DMS 273 (cell line): ENCODE results near the gene MRTFB.
"Not testable (repeated sequence)": the region's sequence is repeated elsewhere in the genome, so short reads cannot be mapped to it uniquely, and the experiment has no call there.

Experiments used
- DNase-seq: peaks from one replicate; lab custom pipeline; 2025; ENCODE audit not compliant: unreplicated experiment; lab: John Stamatoyannopoulos, UW

The MRTFB gene

DNA sequence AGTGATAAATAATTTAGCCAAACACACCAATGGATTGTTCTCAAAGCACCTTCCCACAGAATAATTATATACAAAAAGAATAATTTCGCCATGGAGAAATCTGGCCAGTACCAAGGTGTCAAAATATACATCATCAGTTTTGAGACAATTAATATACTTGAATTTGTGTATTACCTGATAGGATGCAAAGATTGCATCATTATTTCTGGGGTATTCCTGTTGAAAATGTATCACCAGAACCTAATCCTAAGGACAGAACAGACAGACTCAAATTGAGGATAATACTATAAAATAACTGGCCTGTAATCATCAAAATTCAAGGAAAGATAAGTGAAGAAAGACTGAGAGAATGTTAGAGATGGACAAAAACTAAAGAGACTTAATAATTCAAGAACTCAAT, 111.9 kb downstream of the MRTFB start:
- DNase-seq = no peak

DNA sequence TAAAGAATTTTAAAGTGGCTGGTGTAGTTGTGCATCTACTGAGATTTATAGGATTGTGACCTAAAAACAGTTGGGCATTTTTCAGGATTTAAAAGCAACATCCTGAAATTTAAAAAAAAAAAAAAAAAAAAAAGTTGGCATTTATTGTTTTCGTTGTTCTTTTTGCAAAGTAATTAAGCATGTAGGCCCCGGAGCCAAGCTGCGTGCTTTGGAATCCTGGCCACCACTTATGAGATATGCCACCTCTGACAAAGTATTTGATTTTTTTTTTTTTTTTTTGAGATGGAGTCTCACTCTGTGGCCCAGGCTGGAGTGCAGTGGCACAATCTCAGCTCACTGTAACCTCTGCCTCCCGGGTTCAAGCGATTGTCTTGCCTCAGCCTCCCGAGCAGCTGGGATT, 112.8 kb downstream of the MRTFB start:
- not testable (repeated sequence) for DNase-seq

DNA sequence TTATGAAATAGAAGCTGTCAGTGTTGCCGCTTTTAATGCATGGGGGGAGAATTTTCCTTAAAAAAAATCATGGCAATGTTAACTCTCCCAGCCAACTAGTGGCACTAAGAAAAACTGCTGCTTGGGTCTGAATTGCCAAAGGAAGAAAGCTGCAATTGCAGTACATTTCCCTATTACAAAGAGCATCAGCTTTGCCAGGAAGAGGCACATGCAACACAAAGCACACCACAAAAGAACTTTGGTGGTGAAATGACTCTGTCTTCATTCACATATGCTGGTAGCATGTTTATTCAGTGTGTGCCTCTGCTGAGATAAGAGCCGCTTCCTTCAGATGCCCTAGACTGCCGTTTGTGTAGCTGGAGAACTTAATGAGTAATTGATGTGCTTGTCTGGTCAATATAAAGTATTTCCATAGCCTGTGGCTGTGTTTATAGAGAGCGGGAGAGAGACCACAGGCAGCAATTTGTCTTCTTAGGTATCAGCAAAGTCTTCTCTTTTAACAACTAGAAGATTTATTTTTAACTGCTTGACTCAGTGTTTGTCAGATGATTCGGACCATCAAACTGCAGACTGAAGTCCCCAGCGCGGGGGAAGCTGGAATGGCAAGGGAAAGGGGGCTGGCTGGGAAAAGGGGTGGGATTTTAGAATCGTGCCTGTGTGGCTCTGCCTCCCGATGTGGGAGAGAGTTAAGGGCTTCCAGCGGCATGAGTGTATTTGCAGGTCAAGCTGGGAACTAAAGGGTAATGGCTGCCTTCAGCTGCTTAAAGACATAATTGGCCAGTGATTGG, 115.1 kb downstream of the MRTFB start:
- DNase-seq = peak; percentile 38

DNA sequence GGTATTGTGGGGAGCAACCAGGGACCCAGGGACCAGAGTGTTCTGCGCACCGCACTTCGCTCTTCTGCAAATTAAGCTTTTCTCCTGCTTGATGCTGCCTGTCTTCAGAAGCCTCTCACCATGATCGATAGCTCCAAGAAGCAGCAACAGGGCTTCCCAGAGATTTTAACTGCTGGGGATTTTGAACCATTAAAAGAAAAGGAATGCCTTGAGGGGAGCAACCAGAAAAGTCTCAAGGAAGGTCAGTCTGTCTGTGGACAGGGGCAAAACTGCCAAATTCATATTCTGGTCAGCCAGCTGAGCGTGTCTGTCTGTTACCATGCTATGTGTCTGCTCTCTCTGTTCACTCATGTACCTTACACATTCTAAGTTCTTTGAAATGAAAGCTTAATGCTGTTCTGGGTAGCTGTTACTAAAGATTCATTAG, 115.7 kb downstream of the MRTFB start:
- no peak for DNase-seq

DNA sequence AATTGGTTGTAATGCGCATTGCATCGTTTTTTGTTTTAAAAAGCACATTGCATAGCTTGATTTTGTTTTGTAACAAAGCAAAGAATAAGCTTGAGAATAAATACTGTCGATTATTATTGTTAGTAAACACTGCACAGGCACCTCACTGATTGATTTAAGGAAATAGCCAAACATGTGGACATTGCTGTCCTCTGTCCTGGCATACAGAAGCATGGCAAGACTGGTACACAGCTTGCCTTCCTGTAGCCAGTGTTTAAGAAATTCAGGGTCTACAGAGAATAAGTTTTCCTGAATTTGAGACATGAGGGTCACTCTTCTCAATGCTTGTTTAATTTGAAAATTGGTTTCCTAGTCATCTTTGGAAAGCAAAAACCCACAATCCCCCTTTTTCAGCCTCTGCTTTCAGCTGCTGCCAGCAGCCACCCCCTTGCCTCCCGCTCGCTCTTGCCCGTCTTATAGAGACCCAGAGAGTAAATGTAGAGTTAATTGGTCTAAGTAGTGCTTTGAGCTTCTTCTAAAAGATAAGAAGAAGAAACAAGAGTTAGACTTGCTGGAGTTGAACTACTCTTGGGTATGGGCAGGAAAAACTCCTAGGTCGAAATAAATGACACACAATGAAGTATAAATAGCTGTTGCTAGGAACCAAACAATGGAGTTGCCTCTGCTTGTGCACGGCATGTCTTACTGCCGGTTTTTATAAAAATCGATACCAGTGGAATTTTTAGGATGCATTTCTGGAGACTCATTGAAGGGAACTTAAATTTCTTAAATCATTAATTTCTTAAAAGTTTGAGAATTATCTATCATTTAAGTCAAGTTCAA, 116.6 kb downstream of the MRTFB start:
- no peak for DNase-seq

DNA sequence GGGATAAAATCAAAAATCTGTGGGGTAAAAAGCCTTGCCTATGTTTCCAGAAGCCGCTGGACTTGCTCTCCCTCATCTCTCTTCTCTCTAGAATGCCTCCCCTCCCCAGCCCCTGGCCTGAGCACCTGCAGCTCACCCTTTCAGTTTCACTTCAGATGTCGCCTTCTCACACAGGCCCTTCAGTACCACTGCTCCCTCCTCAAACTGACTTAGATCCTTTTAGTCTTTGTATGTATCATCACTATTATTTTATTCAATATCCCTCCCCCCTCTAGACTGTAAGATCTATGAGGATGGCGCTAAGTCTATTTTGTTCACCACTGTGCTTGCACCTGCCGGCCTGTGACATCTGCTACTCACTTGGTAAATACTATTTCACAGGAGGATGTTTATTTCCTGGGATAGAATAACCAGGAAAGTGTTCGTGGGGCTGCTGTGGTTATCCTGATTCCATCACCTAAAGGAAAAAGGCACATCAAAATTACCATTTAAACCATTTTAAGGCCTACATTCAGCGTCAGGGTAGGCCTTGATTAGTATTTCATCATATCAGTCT, 122.3 kb downstream of the MRTFB start:
- no peak for DNase-seq

DNA sequence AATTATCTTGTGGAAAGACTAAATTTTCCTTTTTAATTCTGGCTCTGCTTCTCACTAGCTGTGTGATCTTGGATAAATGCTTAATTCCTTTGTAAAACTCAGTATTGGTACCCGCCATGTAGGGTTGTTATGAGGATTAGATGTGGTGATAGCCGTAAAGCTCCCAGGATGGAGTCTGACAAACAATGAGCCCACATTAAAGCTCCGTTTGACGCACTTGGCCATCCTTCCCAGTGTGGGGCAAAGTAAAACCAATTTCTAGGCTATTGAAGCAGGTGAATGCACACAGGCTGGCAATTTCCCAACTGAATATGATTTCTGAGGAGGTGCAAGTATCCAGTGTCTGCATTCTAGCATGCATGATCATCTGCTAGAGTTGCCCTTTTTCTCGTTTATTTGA, 123.6 kb downstream of the MRTFB start:
- DNase-seq = no peak

DNA sequence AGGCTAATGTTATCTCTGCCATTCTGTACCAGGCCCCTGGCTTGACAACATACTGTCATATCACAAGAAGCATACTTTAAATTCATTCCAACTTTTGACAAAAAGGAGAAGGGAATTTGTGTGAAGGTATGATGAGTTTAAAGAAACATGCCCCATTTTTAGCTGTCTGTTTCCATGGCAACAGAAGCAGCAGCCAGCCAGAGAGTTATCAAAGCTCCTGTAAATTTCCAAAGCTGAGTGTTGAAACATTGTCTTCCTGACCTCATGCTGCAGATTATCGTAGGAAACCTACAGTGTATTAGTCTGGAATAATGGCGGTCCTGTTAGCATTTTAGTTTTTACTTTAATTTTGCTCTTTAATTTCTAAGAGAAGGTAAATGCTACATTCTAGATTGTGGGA, 124.9 kb downstream of the MRTFB start:
- no peak for DNase-seq

DNA sequence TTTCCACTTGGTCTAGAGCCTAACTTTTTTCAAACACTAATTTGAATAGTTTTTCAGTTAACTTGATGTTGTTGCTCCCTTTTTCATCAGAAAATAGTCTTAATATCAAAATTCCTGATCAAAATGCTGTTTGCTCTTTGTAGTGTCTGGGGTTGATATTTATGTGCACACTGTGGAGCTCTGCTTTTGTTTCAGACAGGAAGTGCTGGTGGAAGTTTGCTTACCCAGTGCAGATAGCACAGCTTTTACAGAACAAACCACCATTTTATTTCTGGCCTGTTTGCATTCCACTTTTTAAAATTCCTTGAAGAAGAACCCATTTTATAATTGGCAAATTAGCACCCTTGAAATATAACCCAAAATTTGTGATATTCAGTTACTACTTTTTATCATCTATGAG, 125.4 kb downstream of the MRTFB start:
- no peak for DNase-seq

DNA sequence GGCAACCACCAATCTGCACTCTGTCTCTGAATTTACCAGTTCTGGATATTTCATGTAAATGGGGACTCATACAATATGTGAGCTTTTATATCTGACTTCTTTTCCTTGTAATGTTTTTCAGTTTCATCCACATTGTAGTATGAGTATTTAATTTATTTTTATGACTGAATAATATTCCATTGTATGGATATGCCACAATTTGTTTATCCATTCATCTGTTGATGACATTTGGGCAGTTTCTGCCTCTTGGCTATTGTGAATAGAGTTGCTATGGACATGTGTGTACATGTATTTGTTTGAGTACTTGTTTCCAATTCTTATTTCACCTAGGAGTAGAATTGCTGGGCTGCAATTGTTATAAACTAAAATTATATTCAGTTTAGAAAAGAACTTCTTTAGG, 126.9 kb downstream of the MRTFB start:
- DNase-seq = no peak

DNA sequence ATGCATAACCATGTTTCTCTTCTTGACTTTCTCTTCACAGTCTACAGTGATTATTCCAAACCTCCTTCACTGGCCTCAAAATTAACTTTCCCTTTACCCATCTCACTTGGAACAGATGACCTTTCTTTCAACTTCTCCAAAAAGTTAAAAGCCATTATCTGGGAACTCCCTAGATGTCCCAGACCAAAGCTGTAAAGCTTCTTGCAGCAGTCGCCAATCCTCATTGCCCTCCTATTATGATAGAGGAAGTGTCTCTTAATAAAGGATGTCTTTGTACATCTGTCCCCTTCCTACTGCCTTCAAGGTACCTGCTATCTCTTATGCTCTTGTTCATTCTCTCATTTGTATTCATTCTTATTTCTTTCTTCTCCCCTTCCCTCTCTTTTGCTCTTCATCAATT, 127.5 kb downstream of the MRTFB start:
- DNase-seq = no peak

DNA sequence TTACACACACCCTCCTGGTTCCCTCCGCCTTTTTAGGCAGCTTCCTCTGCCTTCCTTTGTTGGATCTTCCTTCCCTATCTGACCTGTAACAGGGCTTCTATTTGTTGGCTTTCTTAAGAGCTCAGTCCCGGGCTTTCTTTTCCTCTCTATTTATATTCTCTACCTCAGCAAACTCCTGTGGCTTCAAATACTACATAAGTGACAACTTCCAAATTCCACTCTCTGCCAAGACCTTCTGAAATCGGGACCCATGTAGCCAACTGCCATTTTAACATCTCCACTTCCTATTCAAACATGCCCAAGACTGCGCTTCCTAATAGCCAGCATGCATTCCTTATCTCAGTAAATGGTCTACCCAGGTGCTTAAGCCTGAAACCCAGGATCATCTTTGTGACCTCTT, 128.1 kb downstream of the MRTFB start:
- DNase-seq = no peak

DNA sequence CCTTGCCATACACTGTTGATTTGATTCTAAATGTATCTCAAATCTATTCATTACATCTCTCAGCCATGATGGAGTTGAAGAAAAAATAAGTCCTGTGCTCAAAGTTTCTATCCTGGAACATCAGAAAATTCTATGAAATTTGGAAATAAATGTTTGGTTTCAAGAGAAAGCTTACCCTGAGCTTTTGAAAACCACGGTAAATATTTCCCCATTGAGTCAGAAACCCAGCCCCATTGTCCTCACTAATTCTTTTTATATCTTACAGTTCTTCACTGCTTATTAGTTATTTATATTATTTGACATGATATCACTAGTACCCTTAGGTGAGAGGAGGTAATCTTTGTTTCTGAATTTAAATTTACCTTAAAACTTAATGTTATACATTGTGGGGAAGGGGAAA, 128.5 kb downstream of the MRTFB start:
- no peak for DNase-seq

DNA sequence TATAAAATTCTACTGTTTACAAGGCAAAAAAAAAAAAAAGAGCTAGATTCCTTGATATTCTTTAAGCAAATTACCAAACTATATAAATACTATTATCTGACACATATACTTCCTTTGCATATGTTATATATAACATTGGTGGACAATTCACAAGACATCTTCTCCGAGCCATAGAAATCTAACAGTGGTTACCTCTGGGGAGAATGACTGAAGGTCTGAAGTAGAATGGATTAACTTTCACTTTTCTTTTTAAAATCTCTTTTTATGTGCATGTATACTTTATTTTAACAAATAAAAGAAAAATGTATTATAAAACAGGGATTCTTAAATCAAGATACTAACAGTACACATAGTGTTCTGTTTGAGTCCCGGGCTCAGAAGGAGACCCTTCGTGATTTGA, 131.0 kb downstream of the MRTFB start:
- DNase-seq = no peak

DNA sequence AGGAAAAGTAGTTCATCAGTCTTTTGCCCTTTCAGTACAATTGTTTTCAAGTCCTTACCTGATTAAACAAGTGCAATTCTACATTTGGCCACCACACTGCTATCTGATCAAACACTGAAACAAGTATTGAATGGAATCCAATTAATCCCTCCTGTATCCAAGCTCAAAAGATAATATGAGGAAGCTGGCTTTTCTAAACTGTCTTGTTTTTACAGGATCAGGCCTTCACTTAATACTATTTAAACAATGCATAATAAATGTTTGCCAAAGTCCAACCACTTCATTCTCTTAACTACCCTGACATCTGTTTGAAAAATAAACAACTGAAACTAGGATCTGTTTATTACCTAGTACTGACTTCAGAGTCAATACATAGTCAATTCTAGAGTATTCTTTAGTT, 131.6 kb downstream of the MRTFB start:
- peak; percentile 44 for DNase-seq

DNA sequence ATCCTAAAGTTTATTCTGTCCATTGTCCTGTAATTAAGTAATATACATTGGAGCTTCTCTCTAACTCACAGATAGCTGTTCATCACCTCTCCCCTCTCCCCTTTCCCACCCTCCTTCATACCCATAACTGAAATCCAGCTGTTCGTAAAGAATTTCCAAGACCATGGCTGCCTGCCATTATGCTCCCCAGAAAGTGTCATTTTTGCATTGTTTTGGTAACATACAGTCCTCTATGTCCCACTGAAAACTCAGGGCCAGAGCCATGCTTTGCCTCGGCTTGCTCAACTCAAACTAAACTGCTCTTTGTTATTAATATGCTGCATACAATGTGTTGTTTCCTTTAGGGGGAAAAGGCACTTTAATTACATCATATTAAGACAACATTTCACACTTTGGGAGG, 132.0 kb downstream of the MRTFB start:
- no peak for DNase-seq

DNA sequence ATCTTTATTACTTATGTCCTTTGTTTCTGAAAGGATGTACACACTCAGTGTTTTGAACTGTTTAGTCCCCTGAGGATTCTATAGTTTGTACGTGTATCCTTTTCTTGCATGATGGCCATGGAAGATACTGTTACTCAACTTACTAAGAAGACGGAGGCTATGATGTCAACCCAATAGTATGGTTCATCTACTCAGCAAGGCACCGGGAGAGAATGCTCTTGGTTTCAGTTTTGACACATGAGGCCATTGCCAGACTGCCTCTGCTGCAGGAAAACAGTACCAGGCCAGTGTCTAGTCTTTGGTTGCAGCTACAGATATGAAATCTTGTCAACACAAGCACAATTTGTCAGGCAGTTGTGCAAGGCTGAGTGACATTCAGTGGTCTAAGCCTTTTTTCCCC, 134.5 kb downstream of the MRTFB start:
- no peak for DNase-seq

DNA sequence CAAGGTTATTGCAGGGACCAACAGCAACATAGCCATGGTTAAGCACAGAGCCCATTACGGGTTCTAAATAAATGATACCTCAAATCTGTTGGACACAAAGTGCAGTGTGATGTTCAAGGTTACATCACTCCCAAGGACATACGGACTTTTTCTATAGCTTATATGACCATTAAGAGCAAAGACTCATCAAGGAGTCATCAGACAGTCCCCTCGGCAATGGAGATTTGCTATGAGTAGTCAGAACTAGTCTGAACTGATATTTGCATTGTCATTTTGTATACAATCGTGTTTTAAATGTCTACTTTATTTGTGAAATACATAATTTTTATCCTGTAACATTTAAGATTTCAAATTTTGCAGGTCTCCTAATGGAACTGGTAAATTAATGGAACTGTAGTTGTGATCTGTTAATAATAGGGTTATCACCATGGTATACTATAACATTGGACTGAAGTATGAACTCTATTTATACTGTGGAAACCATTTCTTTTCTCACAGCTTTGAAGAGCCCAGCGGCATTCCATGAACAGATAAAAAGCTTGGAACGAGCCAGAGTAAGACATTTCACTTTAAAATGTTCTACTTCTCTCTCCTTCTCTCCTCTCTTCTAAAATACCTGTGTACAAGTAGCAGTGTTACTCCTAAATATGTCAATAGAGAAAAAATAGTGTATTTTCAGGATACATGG, 140.9 kb downstream of the MRTFB start:
- no peak for DNase-seq

DNA sequence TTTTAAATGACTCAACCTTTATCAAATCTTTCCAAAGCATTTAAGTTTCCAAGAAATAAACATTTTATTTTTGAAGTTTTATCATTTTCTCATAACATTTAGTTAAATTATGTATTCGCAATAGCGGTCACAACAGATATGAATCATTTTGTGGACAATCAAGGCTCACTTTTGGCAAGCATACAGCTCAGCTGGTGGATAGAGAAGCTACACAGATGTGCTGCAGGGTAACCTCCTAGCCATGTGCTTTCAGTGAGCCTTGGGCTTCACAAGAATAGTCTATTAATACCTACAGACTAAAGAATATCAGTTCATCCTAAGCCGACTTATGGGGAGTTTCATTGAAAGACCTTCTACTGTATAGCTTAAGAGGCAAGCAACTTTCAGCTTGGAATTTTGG, 144.8 kb downstream of the MRTFB start:
- DNase-seq = no peak

DNA sequence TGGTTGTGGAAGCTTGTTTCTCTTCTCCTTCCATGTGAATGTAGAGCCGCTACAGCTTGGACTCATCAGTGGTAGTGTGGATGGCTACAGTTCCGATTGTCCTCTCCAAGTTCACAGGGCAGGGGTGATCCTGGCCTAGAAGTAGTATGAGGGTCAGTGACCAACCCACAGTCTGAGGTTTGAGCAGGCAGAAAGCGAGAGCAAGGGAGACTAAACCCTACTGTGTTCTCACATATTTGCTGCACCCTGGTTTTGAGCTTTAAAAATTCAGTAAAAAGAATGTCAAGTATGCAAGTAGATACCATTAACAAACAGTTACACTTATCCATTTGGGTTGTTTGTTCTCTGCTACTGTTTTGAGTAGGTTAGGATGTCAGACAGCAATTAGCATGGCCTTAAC, 148.9 kb downstream of the MRTFB start:
- no peak for DNase-seq

DNA sequence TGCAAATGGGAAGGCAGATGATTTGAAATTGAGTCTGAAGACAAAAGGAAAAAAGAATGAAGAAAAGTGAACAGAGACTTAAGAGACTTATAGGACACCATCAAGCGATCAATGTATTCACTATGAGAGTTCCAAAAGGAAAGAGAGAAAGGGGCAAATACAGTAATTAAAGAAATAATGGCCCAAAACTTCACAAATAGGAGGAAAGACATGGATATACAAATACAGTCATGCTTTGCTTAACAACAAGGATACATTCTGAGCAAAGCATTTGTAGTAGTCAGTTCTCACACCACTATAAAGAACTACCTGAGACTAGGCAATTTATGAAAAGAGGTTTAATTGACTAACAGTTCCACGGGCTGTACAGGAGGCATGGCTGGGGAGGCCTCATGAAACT, 152.5 kb downstream of the MRTFB start:
- DNase-seq = no peak

DNA sequence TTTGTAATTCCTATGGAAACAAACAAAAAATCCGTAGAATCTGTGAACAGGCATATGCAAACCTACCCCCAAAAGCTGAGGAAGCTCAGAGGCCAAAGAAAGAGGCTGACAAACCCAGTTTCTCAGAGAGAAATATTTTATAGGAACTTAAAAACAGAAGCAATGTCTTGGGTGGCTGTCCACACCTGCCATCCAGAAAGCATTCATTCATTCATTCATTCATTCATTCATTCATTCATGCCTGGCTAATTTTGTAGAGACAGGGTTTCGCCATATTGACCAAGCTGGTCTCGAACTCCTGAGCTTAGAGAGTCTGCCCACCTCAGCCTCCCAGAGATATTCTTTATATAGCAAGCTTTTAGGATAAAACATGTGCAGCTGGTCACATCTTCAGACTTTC, 154.3 kb downstream of the MRTFB start:
- DNase-seq = no peak
